Measurements from ENCODE around the gene PACRG.

DNA sequence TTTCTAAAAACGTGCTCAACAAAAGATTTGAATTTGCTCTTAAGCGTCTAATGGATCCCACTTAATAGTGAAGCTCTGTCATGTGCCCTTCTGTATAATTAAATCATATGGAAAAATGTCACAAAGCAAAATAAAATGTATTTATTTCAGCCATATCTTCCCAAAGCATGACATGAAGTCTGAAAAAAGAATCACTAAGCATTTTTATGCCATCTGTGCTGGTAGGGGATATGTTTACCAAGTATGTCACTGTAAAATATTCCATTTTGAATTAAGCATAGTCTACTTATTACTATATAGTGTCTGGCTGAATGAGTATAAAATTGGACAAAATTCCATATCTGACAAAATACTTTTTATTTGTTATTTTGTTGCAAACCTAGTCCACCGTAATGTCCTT, 438.7 kb downstream of the PACRG start:
- no peak for TF ChIP-seq JUNB (IDR thresholded peaks at IDR 0.05)
- TF ChIP-seq, protein P1, sequence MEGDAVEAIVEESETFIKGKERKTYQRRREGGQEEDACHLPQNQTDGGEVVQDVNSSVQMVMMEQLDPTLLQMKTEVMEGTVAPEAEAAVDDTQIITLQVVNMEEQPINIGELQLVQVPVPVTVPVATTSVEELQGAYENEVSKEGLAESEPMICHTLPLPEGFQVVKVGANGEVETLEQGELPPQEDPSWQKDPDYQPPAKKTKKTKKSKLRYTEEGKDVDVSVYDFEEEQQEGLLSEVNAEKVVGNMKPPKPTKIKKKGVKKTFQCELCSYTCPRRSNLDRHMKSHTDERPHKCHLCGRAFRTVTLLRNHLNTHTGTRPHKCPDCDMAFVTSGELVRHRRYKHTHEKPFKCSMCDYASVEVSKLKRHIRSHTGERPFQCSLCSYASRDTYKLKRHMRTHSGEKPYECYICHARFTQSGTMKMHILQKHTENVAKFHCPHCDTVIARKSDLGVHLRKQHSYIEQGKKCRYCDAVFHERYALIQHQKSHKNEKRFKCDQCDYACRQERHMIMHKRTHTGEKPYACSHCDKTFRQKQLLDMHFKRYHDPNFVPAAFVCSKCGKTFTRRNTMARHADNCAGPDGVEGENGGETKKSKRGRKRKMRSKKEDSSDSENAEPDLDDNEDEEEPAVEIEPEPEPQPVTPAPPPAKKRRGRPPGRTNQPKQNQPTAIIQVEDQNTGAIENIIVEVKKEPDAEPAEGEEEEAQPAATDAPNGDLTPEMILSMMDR (IDR thresholded peaks at IDR 0.05) = no peak
- no peak for TF ChIP-seq POLR2A (IDR thresholded peaks at IDR 0.05; ENCODE audit: low read length)
- TF ChIP-seq, protein P2, sequence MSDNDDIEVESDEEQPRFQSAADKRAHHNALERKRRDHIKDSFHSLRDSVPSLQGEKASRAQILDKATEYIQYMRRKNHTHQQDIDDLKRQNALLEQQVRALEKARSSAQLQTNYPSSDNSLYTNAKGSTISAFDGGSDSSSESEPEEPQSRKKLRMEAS (IDR thresholded peaks at IDR 0.05) = no peak
- no peak for TF ChIP-seq EHMT2 (IDR thresholded peaks at IDR 0.05; ENCODE audit: low read depth)
- TF ChIP-seq, protein P3, sequence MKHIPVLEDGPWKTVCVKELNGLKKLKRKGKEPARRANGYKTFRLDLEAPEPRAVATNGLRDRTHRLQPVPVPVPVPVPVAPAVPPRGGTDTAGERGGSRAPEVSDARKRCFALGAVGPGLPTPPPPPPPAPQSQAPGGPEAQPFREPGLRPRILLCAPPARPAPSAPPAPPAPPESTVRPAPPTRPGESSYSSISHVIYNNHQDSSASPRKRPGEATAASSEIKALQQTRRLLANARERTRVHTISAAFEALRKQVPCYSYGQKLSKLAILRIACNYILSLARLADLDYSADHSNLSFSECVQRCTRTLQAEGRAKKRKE (CRISPR knock-in tag; IDR thresholded peaks at IDR 0.05; ENCODE audit: low read depth) = no peak
- no peak for TF ChIP-seq RFX5 (IDR thresholded peaks at IDR 0.05)
- TF ChIP-seq KDM5A (IDR thresholded peaks at IDR 0.05) = no peak
- TF ChIP-seq CEBPB (IDR thresholded peaks at IDR 0.05) = no peak
